Measurements from ENCODE around the gene KRT5.

Gene KRT5

DNA sequence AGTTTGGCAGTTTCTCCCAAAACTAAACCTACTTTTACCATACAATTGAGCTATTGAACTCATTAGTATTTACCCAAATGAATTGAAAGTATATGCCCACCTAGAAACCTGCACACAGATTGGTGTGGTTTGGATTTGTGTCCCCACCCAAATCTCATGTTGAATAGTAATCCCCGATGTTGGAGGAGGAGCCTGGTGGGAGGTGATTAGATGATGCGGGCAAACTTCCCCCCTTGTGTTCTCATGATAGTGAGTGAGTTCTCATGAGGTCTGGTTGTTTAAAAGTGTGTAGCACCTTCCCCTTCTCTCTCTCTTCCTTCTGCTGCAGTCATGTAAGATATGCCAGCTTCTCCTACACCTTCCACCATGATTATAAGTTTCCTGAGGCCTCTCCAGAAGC lies 42.5 kb downstream of the KRT5 start:
- TF ChIP-seq CTCF (IDR thresholded peaks at IDR 0.05; ENCODE audit: low read depth, low read length): no peak
- DNase-seq (ENCODE audit: extremely low read depth, low read depth): no peak

GRCh38 chr12:52474212-52474611 lies 46.0 kb downstream of the KRT5 start:
- no peak for DNase-seq (ENCODE audit: extremely low read depth, low read depth)
- TF ChIP-seq CTCF (IDR thresholded peaks at IDR 0.05; ENCODE audit: low read depth, low read length): no peak

DNA sequence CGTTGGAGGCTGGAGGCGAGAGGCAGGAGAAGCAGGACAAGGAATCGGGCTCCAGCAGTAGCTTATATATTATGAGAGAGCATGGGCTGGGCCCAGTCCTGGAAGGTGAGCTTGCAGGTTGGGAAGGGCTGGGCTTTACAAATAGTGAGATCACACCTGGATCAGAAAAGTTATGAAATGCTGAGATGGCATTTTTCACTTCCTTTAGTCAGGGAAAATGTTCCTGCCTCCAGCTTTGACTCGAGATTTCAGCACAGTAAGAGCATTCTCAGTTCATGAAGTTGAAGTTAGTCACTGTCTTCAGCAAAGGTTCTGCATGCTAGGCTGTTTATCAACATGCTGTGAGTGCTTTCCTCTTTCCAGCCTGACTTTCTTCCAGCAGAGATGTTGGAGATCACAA lies 46.4 kb downstream of the KRT5 start, which contains the start of gene KRT6C:
Gene KRT6C (minus strand): TSS at position 38 of the 400 bp plus-strand sequence. CDS start 68 bp downstream, outside the sequence.
- DNase-seq (ENCODE audit: extremely low read depth, low read depth): no peak
- TF ChIP-seq CTCF (IDR thresholded peaks at IDR 0.05; ENCODE audit: low read depth, low read length): no peak

- no peak for DNase-seq (ENCODE audit: extremely low read depth, low read depth)
- no peak for TF ChIP-seq CTCF (IDR thresholded peaks at IDR 0.05; ENCODE audit: low read depth, low read length)
Observed at GRCh38 chr12:52469853-52470252, 50.3 kb downstream of the KRT5 start.

- no peak for TF ChIP-seq CTCF (IDR thresholded peaks at IDR 0.05; ENCODE audit: low read depth, low read length)
- no peak for DNase-seq (ENCODE audit: extremely low read depth, low read depth)
Observed at GRCh38 chr12:52464897-52465296, 55.3 kb downstream of the KRT5 start.

Data from AG09319 (cell line).